GM18498 (cell line): Measurements from ENCODE around the gene LIG1.

Experiments
- ATAC-seq: cut with Tn5 transposase; IDR thresholded peaks from one replicate; pipeline ENCODE4 v1.9.1; 2021; ENCODE audit warnings: mild to moderate bottlenecking, moderate library complexity; ENCODE audit not compliant: unreplicated experiment

LIG1 gene

DNA sequence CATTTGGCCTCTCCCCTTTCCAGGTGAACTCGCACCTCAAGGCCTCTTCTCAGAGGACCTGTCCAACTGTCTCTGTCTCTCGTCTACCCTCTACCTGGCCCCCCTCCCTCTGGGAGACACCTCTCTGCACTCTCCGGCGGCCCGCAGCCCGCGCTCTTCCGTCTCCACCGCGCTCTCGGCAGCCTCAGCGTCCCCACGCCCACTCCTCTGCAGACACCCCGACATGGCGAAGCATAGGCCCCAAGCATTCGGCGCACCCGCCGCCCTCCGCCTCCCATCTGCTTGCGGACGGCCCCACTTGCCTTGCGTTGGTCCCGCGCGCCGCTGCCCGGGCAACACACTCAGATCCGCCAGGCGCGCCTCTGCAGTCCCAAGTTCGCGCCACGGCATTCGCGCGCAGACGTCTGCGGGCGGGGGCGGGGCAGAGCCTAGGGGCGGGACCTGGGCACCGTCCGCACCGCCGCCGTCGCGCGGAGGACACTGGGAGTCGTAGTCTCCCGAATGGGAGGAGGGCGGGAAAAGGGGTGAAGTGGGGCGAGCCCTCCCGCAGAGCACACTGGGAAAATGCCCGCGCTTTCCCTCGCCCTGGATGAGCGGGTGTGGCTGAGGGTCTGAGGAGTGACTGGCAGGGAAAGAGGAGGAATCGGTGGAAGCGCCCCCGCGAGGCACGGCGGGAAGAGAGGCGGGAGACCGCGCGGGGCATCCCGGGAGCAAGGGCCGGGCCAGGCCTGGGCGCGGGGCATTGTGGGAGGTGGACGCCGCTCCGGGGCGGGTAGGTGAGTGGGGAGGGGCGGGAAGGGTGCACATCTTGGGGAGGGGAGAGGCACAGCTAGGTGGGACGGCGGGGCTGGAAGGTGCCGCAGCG is at the start of gene LIG1, which contains the start of gene ZSWIM9:
LIG1 (minus strand) TSS at position 406 of the 865 bp plus-strand sequence. CDS start 4,778 bp downstream, outside the sequence.
ZSWIM9 (plus strand) TSS at position 742 of the 865 bp plus-strand sequence. CDS start 1,123 bp downstream, outside the sequence.
- peak; percentile 80 for ATAC-seq

DNA sequence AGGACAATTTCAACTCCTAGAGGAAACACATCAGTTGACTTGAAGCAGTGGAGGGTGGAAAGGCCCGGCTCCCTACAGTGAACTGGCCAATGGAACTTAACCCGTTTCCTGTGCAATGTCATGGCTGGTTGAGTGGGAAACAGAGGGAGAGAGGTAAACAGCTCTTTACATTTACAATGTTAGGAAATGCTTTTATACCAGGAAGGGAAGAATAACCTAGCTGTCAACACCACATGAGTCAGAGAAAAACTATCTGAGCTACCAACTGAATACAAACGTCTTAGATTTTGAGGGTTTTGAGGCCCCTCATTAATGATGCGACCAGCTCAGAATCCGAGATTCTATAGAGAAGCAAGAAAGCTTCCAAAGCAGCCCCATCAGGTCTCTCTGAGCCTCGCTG is 48.9 kb upstream of the LIG1 start:
- no peak for ATAC-seq

DNA sequence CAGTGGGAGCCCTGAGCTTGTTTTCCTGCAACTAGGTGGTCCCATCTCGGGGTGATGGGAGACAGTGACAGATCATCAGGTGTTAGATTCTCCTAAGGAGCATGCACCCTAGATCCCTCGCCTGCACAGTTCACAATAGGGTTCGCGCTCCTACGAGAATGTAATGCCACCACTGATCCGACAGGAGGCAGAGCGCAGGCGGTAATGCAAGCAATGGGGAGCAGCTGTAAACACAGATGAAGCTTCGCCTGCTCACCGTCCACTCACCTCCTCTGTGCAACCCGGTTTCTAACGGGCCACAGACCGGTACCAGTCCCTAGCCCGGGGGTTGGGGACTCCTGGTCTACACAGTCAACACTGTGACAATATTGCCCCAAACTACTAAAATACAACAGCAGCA is 46.8 kb upstream of the LIG1 start:
- no peak for ATAC-seq

DNA sequence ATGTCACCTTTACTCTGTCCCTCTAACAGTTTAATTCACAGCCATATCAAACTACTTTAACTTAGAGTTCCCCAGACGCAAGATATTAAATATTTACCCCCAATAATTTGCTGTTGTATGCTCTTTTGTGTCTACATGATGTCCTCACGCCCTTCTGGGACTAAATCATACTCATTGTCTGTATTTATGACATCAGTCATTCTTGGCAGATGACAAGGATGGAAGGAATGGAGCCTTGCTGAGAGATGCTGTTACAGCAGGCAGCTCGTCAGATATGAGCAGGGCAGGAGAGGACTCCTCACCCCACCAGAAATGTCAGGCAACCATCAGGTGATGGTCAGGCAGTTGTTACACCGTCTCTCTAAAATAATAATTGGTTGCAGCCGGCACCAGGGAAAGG is 43.8 kb upstream of the LIG1 start:
- no peak for ATAC-seq

DNA sequence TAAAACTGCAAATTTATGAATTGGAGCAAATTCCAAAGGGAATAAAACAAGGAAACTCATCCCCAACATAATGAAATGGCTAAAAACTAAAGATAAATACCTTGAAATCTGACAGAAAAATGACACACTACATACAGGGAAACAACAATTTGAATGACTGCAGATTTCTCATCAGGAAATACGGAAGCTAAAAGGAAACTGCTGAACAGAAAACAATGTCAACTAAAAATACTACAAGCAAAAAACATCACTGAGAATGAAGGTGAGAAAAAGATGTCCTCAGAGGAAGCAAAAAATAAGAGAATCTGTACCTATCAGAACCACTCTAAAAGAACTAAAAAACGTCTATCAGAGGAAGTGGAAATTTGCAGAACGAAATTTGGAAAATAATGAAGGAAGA is 39.9 kb upstream of the LIG1 start:
- no peak for ATAC-seq

DNA sequence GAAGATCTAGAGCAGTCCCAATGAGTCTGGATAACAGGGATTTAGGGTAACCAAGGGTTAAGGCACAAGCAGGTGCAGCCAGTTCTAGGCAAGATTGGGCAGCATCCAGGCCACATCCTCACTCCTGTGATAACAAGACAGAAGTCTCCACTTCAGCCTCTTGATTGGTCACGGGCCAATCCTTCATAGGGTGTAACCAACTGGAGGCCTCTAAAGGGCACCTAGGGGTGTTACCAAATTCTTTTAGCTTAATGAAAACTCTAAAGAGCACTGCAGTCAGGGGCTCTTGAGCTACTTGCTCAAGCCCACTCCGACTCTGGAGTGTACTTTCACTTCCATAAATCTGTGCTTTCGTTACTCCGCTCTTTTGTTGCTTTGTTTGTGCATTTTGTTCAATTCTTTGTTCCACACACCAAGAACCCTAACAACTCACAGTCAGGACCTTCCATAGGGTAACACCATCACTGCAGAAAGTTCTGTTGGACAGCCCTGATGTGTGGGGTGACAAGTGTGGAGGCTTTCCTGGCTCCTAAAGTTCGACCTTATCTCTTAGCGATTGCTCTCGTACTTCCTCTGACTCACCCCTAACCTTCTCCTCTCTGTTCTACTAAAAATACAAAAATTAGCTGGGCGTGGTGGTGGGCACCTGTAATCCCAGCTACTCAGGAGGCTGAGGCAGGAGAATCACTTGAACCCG is 36.4 kb upstream of the LIG1 start:
- no peak for ATAC-seq

DNA sequence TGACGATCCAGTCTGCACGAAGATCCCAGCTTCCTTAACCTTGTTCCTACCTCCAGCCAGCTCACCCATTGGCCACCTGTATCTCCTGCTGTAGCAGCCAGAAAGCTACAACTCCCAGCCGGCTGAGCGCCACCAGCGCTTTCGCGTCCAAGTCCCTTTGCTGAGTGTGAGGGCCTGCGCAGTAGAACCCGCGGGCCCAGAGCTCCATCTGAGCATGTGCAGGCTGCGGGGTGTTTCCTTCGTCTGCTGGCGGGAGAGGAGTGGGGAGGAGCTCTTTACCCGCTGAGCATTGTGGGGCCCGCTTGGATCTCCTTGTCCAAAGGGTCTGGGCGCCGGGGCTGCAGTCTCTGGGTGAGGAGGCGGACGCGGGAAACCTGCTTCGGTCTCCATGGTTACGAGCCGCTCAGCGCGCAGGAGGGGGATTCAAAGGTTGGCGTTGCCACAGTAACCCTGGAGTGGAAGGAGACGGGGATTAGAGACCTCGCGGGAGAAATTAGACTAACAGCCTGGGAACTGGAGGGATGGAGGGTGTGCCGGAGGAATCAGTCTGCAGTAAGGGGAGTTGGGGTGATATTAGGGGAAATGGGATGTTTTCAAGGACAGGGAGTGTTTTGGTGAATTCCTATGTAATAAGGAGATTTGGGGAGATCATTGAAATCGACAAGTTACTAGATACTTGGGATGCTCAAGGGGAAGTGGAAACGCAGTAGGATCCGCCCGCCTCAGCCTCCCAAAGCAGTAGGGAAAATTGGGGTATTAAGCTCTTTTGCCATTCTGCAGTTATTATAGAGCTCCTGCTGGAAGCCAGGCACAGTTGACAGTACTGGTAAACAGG is 33.9 kb upstream of the LIG1 start:
- ATAC-seq: peak; percentile 93

DNA sequence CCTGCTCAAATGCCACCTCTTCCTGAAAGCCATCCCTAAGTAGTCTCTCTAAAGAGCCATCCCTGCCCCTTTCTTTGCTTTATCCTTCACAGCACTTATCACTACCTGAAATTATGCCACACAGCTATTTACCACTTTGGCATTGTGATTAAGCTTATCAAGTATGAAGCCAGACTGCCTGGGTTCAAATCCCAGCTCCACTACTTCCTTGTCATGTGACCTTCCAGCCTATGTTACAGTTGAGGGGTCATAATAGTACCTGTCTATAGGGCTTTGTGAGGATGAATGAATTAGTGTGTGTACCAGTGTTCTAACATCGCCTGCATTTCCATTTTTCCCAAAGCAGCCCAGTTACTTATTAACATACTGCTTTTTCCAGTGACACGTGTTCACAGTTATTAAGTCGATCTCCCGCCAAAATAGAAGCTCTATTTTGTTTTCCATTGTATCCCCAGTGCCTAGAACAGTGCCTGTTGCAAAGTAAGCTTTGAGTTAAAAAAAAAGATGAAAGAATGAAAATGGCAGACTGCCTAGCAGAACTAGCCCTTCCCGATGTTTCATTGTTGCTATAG is 33.2 kb upstream of the LIG1 start:
- ATAC-seq: no peak

DNA sequence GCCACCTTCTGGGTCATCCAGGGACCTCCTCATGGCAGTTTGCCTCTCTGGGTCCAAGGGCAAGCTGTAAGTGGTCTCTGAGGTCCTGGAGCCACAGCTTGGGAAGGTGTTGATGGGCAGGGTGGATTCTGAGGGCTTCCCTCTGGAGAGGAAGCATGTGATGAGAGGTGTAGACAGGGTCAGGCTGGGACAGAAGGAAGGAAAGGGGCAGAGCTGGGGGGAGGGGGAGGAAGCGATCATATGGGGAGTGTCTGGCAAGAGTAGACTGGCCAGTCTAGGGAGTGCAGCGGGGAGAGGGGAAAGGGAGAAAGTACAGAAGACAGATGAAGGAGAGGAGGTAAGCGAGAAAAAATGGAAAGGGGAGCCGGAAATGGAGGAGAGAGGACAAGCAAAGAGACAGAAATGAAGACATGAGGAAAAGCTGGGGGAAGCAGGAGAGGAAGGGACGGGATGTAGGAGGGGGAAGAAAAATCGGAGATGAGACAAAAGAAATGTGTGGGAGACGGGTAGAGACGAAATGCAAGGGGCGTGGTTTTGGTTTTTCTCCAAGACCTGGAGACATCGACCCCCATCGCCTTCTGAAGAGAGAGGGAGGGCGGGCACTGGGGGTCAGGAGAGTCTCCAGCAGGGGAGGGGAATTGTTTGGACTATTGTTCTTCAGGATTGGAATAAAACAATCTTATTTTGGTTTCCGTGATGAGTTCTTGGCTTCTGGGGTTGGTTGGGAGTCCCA is 27.0 kb upstream of the LIG1 start:
- ATAC-seq: no peak

DNA sequence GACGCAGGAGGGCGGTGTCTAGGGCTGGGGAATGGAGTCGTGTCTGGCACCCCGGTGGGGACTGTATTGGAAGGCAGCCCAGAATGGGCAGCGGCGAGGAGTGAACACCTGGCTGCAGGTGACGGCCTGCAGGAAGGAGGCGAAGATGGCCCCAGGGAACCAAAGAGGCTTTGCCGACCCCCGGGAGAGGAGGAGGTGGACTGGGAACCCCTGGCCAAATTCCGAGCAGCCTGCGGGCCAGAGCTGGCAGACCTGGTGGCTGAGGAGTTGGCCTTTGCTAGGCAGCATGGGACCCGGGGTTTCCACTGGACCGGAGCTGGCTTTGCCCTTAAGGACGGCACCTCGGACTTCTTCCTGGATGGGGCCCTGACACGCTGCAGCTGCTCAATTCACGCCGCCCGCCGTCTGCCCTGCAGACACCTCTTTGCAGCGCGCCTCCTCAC is 26.2 kb upstream of the LIG1 start:
- ATAC-seq: no peak

DNA sequence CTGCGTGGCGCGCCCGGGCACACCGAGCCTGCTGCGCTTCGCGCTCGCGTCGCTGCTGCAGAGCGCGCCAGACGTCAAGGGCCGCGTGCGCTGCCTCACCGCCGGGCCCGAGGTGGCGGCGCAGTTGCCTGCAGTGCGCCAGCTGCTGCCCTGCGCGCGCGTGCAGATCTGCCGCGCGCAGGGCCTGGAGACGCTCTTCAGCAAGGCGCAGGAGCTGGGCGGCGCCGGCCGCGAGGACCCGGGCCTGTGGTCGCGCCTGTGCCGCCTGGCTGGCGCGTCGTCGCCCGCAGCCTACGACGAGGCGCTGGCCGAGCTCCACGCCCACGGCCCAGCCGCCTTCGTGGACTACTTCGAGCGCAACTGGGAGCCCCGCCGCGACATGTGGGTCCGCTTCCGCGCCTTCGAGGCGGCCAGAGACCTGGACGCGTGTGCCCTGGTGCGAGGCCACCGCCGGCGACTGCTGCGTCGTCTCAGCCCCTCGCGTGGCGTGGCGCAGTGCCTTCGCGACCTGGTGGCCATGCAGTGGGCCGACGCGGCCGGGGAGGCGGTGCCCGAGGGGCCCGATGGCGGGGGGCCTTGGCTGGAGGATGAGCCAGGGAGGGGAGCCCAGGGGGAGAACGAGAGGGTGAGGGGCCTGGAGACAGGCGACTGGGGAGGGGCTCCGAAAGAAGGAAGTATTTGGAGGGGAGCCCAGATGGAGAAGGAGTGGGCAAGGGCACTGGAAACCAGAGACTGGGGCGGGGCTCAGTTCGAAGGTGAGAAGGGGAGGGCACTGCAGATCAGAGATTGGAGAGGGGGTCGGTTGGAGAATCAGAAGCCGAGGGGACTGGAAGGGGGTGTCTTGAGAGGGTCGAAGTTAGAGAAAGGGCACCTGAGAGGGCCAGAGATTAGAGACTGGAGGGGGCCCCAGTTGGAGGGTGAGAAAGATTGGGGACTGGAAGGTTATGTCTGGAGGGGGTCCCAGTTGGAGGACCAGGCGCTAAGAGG is 25.0 kb upstream of the LIG1 start:
- ATAC-seq: no peak

DNA sequence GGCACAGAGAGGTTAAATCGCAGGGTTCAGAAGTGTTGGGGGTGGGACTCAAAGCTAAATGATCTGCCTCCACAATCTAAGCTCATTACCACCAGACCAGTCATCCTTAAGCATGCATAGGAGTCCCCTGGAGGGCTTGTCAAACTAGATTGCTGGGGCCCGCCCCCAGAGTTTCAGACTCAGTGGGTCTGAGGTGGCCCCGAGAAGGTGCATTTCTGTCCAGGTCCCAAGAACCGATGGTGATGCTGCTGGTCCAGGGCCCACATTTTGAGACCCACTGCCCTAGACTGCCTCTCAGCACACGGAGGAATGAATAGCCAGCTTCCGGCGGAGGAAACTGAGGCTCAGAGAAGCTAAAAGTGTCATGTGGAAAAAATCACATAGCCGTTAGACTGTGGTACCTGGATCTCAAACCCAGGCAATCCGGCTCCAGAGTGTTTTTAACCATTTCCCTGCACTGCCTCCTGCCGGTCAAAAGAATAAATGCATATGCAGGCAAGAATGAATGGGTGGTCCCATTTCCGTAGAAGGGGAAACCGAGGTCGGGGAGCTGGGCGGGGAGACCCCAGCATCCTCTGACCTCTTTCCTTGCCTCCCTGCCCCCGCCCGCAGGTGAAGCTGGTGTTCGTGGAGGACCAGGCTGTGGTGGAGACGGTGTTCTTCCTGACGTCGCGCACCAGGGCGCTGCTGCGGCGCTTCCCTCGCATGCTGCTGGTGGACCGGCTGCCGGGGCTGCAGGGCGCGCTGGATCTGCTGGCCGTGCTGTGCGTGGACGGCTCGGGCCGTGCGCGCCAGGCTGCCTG is 24.1 kb upstream of the LIG1 start:
- ATAC-seq: no peak

DNA sequence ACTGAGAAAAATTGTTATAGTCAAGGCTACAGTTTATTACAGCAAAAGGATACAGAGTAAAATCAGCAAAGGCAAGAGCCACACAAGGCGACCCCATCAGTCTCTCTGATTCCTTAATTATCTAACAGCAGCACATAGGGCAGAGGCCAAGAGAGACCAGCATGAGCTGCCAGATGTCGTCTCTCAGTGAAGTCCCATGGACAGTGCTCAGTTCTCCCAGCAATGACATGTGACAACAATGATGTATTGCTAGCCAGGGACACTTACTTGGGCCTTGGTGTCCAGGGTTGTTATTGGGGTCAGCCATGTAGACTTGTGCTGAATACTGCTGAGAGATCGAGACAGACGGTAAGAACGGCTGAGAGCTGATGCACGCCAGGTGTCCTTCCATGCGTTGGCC is 22.6 kb upstream of the LIG1 start:
- no peak for ATAC-seq

DNA sequence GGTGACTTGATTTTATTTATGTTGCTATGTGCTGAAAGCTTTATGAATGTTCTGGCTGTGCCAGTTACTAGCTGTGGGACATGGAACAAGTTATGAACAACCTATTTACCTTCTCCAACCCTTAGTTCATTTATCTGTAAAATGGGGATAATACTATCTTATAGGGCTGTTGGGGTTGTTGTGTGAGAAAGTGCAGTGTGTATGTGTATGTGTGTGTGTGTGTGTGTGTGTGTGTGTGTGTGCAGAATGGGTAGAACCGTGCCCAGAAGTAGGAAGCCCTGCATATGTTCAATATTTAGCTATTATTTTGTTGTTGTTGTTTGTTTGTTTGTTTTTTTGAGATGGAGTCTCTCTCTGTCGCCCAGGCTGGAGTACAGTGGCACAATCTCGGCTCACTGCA is 20.7 kb upstream of the LIG1 start:
- no peak for ATAC-seq

DNA sequence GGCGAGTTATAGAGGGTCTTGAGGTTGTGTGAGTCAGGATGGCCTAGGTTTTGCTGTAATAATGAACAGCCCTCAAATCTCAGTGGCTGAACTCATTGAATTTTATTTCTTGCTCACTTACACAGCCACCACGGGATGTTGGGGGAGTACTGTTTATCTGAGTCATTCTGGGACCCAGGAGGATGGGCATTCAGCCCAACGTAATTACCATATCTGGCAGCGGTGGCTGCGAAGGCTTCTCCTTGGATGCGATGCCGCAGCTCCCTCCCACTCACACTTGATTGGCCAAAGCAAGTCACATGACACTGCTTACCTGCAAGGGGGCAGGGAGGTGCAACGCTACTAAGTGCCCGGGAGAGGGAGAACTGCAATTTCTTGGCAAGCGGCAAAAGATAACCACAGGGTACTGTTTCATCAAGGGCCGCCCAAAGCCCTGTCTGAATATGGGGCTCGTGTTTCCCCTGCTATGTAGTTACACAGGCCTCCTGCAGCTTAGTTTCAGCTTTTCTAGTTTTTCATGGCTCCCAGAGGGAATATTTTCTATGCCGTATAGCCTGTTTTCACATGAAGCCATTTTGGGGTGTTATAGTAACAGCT is 20.2 kb upstream of the LIG1 start:
- no peak for ATAC-seq

DNA sequence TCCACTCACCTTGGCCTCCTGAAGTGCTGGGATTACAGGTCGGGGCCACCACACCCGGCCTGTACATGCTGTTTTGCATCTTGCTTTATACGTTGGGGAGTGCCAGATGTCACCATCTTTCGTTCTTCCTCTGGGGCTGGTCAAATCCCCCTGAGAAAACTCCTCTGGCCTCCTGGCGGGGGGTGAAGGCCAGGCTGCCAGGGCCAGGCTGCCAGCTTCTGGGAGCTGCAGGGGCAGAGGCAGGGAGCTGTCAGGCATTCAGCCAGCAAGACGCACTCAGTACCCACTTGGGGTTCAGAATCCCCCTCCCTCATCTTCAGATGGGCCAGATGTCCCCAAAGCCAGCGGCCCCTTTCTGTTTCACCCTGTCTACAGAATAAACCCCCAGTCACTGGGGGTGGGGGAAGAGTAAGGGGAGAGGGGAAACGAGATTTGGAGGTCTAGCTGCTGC is 16.4 kb upstream of the LIG1 start:
- no peak for ATAC-seq

DNA sequence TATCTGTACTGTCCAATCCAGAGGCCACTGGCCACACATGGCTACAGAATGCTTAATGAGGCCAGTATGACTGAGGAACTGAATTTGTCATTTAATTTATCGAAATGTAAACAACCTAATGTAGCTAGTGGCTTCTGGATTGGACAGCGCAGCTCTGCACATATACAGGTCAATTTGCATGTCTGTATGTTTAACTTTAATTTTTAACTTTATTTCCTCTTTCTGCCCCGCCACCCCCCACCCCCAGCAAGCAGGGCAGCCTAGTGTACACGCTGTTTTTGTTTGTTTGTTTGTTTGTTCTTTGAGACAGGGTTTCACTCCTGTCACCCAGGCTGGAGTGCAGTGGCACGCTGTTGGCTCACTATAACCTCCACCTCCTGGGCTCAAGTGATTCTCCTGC is 15.9 kb upstream of the LIG1 start:
- no peak for ATAC-seq

DNA sequence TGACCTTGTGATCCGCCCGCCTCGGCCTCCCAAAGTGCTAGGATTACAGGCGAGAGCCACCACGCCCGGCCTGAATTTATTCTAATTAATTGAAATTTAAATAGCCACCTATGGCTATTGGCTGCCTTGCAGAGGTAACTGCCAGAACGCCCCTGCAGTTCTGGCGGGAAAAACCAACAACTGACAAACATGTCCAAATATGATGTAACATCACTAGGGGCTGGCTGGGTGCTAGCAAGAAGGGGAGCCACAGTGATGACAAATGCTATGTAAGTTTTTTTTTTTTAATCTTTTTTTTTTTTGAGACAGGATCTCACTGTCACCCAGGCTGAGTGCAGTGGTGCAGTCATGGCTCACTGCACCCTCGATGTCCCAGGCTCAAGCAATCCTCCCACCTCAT is 13.2 kb upstream of the LIG1 start:
- ATAC-seq: no peak
